Fibroblast of villous mesenchyme (primary cell): ENCODE results near the gene FREM1. TPM values are rescaled to one million over a fixed set of nuclear protein-coding genes. Genes with fewer than 3 reads are reported as not detected.

Source experiments
- DNase-seq: peaks from one replicate; pipeline ENCODE4 v3.0.0-alpha.2; 2010; ENCODE audit warnings: low read depth
- H3K4me3 ChIP-seq: 2 replicates; pipeline ENCODE4 v1.5.1; 2011; ENCODE audit warnings: low read depth, mild to moderate bottlenecking, low read length
- CTCF ChIP-seq: IDR thresholded peaks from 2 replicates; pipeline ENCODE4 v1.5.1; 2012; ENCODE audit warnings: low read depth, mild to moderate bottlenecking, low read length; ENCODE audit not compliant: insufficient read depth
- total RNA-seq: library from RNA; depleted of rRNA; stranded (reverse); fragments of >200 nt; gene quantifications from 2 replicates; pipeline ENCODE4 v1.2.3, GENCODE V29; 2012

The FREM1 gene
- total RNA-seq, 1 donor = 0.86 TPM

DNA sequence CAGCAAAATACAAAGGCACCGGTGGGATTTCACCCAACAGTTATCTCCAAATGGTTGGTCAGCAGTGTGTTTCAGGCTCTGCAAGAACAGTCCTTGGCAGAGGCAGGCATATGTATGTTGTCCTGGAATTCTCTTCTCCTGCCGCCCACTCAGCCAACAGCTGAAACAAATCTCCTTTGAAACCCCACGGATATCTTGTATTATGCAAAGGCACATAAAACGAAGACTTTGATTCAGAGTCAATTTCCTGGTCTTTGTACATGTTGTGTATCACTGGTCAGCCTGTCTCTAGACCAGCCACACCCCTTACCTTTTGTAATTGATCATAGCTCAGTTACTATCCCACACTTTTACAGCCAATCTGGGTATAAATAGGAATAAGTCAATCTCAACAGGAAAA lies 29.2 kb downstream of the FREM1 start:
- TF ChIP-seq CTCF = no peak
- DNase-seq = no peak

DNA sequence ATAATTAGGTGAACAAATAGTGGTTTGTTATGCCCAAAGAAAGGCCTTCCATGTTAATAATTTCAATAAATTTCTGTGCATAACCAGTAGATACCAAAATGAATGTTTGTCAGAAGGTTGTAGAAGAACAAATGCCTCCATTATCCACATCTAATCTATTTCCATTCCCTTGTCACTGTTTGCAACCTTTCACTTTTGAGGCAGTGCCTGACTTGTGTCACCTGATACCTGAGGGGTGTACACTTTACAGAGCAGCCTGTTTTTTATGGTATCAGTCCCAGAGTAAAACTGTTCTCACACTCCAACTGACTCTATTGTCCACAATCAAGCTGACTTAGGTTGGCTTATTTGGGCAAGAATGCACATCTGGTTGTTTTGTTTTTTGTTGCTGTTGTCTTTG lies 40.1 kb downstream of the FREM1 start:
- H3K4me3 ChIP-seq = no peak overlapping the region
- no peak for DNase-seq
- TF ChIP-seq CTCF = no peak

More for the DNA sequence above, 29.2 kb downstream of the FREM1 start:
- H3K4me3 ChIP-seq = no peak overlapping the region

GRCh38 chr9:14869671-14870070 lies 40.6 kb downstream of the FREM1 start:
- H3K4me3 ChIP-seq = no peak overlapping the region
- DNase-seq = no peak
- no peak for TF ChIP-seq CTCF

- TF ChIP-seq CTCF = no peak
- DNase-seq = no peak
Observed at GRCh38 chr9:14868772-14869583, 41.2 kb downstream of the FREM1 start.

GRCh38 chr9:14868418-14868771 lies 41.8 kb downstream of the FREM1 start:
- no peak overlapping the region for H3K4me3 ChIP-seq
- no peak for DNase-seq
- TF ChIP-seq CTCF = no peak

More at GRCh38 chr9:14868772-14869583, 41.2 kb downstream of the FREM1 start:
- no peak overlapping the region for H3K4me3 ChIP-seq

GRCh38 chr9:14866200-14866749 lies 44.0 kb downstream of the FREM1 start:
- TF ChIP-seq CTCF = no peak
- DNase-seq = no peak
- H3K4me3 ChIP-seq = no peak overlapping the region

GRCh38 chr9:14864309-14864708 lies 45.9 kb downstream of the FREM1 start:
- H3K4me3 ChIP-seq = no peak overlapping the region
- DNase-seq = no peak
- no peak for TF ChIP-seq CTCF
